Articular chondrocyte of knee joint (primary cell): ENCODE data around the gene SETD9. TPM values are rescaled to one million over a fixed set of nuclear protein-coding genes. Genes with fewer than 3 reads are reported as not detected.

Source experiments
- total RNA-seq: library from RNA; depleted of rRNA; stranded (reverse); fragments of >200 nt; gene quantifications from 2 replicates; pipeline ENCODE4 v1.2.3, GENCODE V29; 2012

The SETD9 gene, protein sequence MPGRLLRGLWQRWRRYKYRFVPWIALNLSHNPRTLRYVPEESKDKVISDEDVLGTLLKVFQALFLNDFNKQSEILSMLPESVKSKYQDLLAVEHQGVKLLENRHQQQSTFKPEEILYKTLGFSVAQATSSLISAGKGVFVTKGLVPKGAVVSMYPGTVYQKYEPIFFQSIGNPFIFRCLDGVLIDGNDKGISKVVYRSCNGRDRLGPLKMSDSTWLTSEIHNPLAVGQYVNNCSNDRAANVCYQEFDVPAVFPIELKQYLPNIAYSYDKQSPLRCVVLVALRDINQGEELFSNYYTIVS
- 8.6 and 11.6 TPM in 2 replicates for total RNA-seq

DNA sequence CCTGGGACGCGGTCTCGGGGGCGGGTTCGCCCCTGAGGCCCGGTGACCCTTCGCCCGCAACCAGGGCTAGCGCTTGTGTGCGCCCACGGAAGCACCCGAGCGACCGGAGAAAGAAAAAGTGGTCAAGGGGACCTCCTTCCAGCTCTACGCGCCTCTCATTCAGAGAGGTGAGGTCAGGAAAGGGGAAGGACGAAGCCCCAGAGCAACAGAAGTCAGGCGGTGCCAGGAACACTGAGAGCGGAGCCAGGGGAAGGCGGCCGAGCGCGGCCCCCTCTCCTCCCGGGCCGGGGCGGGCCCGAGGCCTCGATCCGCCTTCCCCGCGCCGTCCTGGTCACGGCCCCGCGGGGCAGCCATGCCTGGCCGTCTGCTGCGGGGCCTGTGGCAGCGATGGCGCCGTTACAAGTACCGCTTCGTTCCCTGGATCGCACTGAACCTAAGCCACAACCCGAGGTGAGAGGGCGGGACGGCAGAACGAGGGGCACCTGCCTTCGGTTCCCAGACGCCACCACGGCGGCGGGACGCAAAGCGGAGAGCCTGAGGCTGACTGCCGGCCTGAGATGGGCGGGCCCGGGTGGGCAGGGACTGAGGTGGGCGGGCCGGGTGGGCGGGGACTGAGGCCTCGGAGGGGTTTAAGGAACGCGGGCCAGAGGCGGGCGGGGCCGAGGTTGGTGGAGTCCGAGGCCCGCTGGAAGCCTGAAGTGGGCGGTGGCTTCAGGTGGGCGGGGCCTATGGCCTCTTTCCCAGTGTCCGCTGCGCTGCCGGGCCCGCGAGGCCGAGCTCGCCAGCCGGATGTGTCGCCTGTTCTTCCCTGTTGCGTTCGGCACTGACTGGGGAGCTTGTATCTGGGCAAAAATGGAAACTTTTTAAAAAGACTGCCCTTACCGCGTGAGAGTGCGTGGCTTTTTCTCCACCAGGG is at the start of gene SETD9:
SETD9 (plus strand) TSS at position 303 of the 916 bp plus-strand sequence; CDS start at position 353, 50 bp downstream.

DNA sequence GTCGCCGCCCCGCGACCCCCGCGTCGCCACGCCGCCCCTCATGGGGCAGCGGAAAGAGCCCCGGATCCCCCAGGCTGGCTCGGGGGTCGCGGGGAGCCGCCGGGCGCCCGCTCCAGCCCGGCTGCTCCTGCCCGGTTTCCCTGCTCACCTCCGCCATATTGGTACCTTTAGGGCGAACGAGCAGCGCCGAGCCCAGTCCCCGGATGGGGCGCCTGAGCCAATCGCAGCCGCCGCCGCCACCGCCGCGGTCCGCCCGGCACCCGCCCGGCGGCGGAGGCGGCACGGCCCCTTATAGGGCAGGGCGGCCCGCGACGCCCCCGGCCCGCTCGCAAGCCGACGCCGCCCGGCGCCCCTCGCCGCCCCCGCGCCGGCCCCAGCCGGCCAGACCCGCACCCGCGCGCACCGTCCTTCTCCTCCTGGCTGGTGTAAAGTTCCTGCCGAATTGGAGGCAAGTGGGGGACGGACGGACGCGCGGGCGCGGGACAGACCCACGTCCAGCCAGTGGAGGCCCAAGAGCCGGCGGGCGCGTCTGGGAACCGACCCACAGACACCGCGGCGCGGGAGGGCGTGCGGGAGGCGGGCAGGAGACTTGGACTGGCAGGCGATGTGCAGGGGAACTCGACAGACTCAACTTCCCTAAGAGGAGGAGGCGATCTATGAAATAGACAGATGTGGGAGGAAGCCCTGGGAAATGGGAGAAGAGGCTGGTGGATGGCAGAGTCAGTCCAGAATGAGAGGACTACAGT is 42.7 kb downstream of the SETD9 start, which contains the start of gene MIER3:
MIER3 (minus strand) TSS at position 178 of the 746 bp plus-strand sequence; CDS start at position 157, 21 bp downstream.

Other genes starting within 250 kb of the SETD9 start
- 4.8 and 6.6 TPM in 2 replicates for gene MAP3K1, start 94.0 kb upstream of the SETD9 start, total RNA-seq
- 28.5 and 39.5 TPM in 2 replicates for gene MIER3, start 42.5 kb downstream of the SETD9 start, total RNA-seq